ENCODE measurements around the gene SLX4. TPM values are rescaled to one million over a fixed set of nuclear protein-coding genes. Genes with fewer than 3 reads are reported as not detected.

The SLX4 gene
- total RNA-seq, 1 experiment from 2014 or later = 7.0 TPM

DNA sequence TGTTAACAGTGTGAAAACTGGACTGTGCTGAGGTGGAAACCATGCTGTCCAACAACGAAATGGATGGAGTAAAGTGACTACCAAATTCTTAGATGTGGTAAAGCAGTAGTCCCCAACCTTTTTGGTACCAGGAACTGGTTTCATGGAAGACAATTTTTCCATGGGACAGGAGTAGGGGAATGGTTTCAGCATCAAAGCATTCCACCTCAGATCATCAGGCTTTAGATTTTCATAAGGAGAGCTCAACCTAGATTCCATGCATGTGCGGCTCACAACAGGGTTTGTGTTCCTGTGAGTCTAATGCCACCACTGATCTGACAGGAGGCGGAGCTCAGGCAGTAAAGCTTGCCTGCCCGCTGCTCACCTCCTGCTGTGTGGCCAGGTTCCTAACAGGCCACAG, 11.5 kb downstream of the SLX4 start:
- Histone ChIP-seq H3K4me1 (ENCODE audit: control insufficient read depth in 1 of 2, insufficient read depth in 2 of 2, low read length in 2 of 2) (no peaks in the 10 kb centered on the region), H3K9ac (ENCODE audit: low read length) (no peak overlapping the region), H3K4me3 (replicated peaks in 1 of 2; ENCODE audit: low read depth in 1 of 2, low read length in 2 of 2) (no peak overlapping the region), H3K36me3 (ENCODE audit: control insufficient read depth in 1 of 2, insufficient read depth in 2 of 2, low read length in 2 of 2) (peaks cover 0 to 28% of the 10 kb centered on the region in 2 experiments; a peak in 1 of 4 replicates), H3K79me2 (ENCODE audit: insufficient read depth, low read length) (no peaks in the 10 kb centered on the region), H3K4me2 (ENCODE audit: low read length) (no peak overlapping the region), H2AFZ (ENCODE audit: low read depth, low read length, poor library complexity, severe bottlenecking) (no peak overlapping the region), H3K9me2 (ENCODE audit: insufficient read depth) (no peaks in the 10 kb centered on the region), H3K27ac (ENCODE audit: low read depth, low read length) (no peak overlapping the region), H4K20me1 (ENCODE audit: insufficient read depth) (no peaks in the 10 kb centered on the region), H3K9me3 (ENCODE audit: control insufficient read depth in 1 of 2, insufficient read depth in 1 of 2, low read depth in 1 of 2, low read length in 2 of 2) (peaks cover 0 to 7% of the 10 kb centered on the region in 2 experiments; a peak in 1 of 4 replicates), H3K27me3 (ENCODE audit: insufficient read depth, low read length) (no peaks in the 10 kb centered on the region)
- ChIA-PET CTCF (no interaction called here), RAD21 (ENCODE audit: low non-redundant PET in 1 of 2, low total read pairs in 2 of 2, uncharacterized antibody in 2 of 2, unreplicated experiment in 2 of 2) (no interaction called here), POLR2A (no interaction called here)
- TF ChIP-seq ZFX (IDR thresholded peaks at IDR 0.05) = no peak
- TF ChIP-seq, protein P1, sequence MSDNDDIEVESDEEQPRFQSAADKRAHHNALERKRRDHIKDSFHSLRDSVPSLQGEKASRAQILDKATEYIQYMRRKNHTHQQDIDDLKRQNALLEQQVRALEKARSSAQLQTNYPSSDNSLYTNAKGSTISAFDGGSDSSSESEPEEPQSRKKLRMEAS (IDR thresholded peaks at IDR 0.05) = no peak
- TF ChIP-seq EZH2 (IDR thresholded peaks at IDR 0.05) = no peak
- TF ChIP-seq SP1 (IDR thresholded peaks at IDR 0.05; ENCODE audit: low read depth) = no peak
- TF ChIP-seq RAD21 (IDR thresholded peaks at IDR 0.05; ENCODE audit: low read depth) = no peak
- no peak for TF ChIP-seq EGR1 (IDR thresholded peaks at IDR 0.05; ENCODE audit: low read depth)
- no peak for TF ChIP-seq EZH2phosphoT487 (IDR thresholded peaks at IDR 0.05; ENCODE audit: borderline replicate concordance)
- no peak for TF ChIP-seq SRF (IDR thresholded peaks at IDR 0.05; ENCODE audit: low read depth)
- TF ChIP-seq SIN3A (IDR thresholded peaks at IDR 0.05; ENCODE audit: low read depth) = no peak
- intact Hi-C loops (cut with micrococcal nuclease) = no loop called here
- ATAC-seq (no peak), DNase-seq (ENCODE audit: low read depth, low spot score) (no peak)
- no TSS peak for BruUV-seq (replicated peaks)

DNA sequence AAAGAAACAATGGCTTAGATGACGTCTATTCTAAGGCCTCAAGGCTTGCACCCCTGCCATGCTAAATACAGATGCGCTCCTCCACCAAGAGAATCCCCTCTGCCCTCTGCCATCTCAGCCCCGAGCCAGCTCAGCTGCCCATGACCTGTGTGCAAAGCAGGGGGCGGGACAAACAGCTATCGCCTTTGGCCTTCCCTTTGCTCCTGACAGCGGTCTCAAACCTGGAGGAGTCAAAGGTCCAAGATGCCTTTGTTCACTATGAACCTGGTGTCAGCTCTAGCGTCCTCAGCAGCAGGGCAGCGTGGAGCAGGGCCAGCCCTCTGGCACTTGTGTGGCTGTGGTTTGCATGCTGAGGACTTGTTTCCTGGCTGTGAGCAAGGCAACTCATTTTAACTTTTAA, 12.3 kb downstream of the SLX4 start:
- no peaks in the 10 kb centered on the region for H3K79me2 ChIP-seq (ENCODE audit: insufficient read depth, low read length)
- BruUV-seq (replicated peaks) = no TSS peak
- no peak for DNase-seq (ENCODE audit: low read depth, low spot score)
- no peaks in the 10 kb centered on the region for H4K20me1 ChIP-seq (ENCODE audit: insufficient read depth)
- no peak overlapping the region for H3K4me2 ChIP-seq (ENCODE audit: low read length)
- no peaks in the 10 kb centered on the region for H3K4me1 ChIP-seq (ENCODE audit: control insufficient read depth in 1 of 2, insufficient read depth in 2 of 2, low read length in 2 of 2)
- H3K9me2 ChIP-seq (ENCODE audit: insufficient read depth) = no peaks in the 10 kb centered on the region
- peaks cover 0 to 28% of the 10 kb centered on the region in 2 experiments; a peak in 1 of 4 replicates for H3K36me3 ChIP-seq (ENCODE audit: control insufficient read depth in 1 of 2, insufficient read depth in 2 of 2, low read length in 2 of 2)
- CTCF ChIA-PET = no interaction called here
- H3K9ac ChIP-seq (ENCODE audit: low read length) = no peak overlapping the region
- peaks cover 0 to 7% of the 10 kb centered on the region in 2 experiments; a peak in 1 of 4 replicates for H3K9me3 ChIP-seq (ENCODE audit: control insufficient read depth in 1 of 2, insufficient read depth in 1 of 2, low read depth in 1 of 2, low read length in 2 of 2)
- TF ChIP-seq TCF7L2 (IDR thresholded peaks at IDR 0.05; ENCODE audit: borderline replicate concordance, extremely low read depth, insufficient read depth, insufficient read length) = no peak
- TF ChIP-seq EZH2 (IDR thresholded peaks at IDR 0.05) = no peak
- no peaks in the 10 kb centered on the region for H3K27me3 ChIP-seq (ENCODE audit: insufficient read depth, low read length)
- intact Hi-C loops (cut with micrococcal nuclease) = no loop called here
- H3K27ac ChIP-seq (ENCODE audit: low read depth, low read length) = no peak overlapping the region
- no peak overlapping the region for H2AFZ ChIP-seq (ENCODE audit: low read depth, low read length, poor library complexity, severe bottlenecking)
- RAD21 ChIA-PET (ENCODE audit: low non-redundant PET in 1 of 2, low total read pairs in 2 of 2, uncharacterized antibody in 2 of 2, unreplicated experiment in 2 of 2) = no interaction called here
- ATAC-seq = no peak
- POLR2A ChIA-PET = no interaction called here
- no peak overlapping the region for H3K4me3 ChIP-seq (replicated peaks in 1 of 2; ENCODE audit: low read depth in 1 of 2, low read length in 2 of 2)
